ENCODE measurements around the gene SLC6A8.
"Not testable (repeated sequence)": the region's sequence is repeated elsewhere in the genome, so short reads cannot be mapped to it uniquely, and the experiment has no call there.

DNA sequence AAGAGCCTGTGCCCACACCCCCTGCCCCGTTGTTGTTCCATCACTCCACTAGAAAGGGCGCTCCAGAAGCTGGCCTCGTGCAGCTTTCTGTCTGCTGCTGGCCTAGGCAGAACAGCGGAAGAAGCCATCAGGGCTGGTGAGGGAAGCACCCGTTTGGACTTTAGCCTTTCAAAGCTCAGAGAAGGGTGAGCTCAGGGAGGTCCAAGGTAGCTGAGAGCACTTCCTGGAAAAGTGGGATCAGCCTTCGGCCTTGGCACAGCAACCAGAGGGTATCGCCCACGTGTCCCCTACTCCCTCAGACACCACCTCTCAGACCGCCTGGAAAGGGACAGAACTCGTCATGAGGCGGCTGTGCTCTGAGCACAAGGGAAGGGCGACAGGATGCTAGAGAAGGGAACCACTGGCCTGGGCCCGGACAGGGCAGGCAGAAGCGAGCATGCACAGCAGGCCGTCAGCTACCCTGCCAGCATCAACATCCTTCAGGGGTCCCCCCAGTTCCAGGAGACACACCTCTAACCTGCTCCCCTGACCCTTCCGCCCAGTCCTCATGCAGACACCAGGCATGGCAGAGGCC, 11.6 kb downstream of the SLC6A8 start:
- not testable (repeated sequence) for TF ChIP-seq CTCF (IDR thresholded peaks at IDR 0.05; ENCODE audit: low read depth, low read length); POLR2A (IDR thresholded peaks at IDR 0.05; ENCODE audit: extremely low read depth, insufficient read length); MYC (IDR thresholded peaks at IDR 0.05; ENCODE audit: low read depth, low read length)
- TF ChIP-seq, protein P1, sequence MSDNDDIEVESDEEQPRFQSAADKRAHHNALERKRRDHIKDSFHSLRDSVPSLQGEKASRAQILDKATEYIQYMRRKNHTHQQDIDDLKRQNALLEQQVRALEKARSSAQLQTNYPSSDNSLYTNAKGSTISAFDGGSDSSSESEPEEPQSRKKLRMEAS (IDR thresholded peaks at IDR 0.05; ENCODE audit: low read depth, low read length) = not testable (repeated sequence)
